GM20000 (cell line): Measurements from ENCODE around the gene MAST4.

Experiments
- DNase-seq: peaks from one replicate; pipeline ENCODE4 v3.0.0; 2012; ENCODE audit warnings: low spot score
- CTCF ChIP-seq: IDR thresholded peaks from 2 replicates; pipeline ENCODE4 v1.5.1; 2012; ENCODE audit warnings: mild to moderate bottlenecking, control low read depth; ENCODE audit errors: extremely low read depth, missing control alignments

The MAST4 gene

GRCh38 chr5:66994790-66995189 is 398.6 kb downstream of the MAST4 start:
- no peak for TF ChIP-seq CTCF
- DNase-seq = no peak

GRCh38 chr5:67000794-67001475 is 404.7 kb downstream of the MAST4 start:
- TF ChIP-seq CTCF = no peak
- no peak for DNase-seq

GRCh38 chr5:67002832-67003684 is 406.9 kb downstream of the MAST4 start:
- TF ChIP-seq CTCF = no peak
- no peak for DNase-seq

- TF ChIP-seq CTCF = no peak
- DNase-seq = no peak
These were observed 407.4 kb downstream of the MAST4 start for GRCh38 chr5:67003685-67003934.

- no peak for TF ChIP-seq CTCF
- DNase-seq = peak; percentile 58
These were observed 407.9 kb downstream of the MAST4 start for GRCh38 chr5:67003935-67004729.

- no peak for DNase-seq
These were observed 408.6 kb downstream of the MAST4 start for GRCh38 chr5:67004730-67005350.

More at GRCh38 chr5:67004730-67005350, 408.6 kb downstream of the MAST4 start:
- TF ChIP-seq CTCF = no peak
